HepG2 (cell line): ENCODE results near the gene EHD1. TPM values are rescaled to one million over a fixed set of nuclear protein-coding genes. Genes with fewer than 3 reads are reported as not detected.

Source experiments
- ATAC-seq: fragments of 200-7000 bp; cut with Tn5 transposase; 3 replicates; pipeline ENCODE4 v1.9.1; 2020; ENCODE audit warnings: mild to moderate bottlenecking, moderate library complexity
- BruUV-seq: library from RNA; stranded (reverse); fragments of 400-500 nt; replicated peaks from 2 replicates; lab custom pipeline; 2021; lab: Mats Ljungman, UMichigan
- CTCF ChIA-PET: fragments of 300-600 bp; formaldehyde crosslinking; extraction: SDS; loops from one replicate; lab custom pipeline; 2021; ENCODE audit warnings: low total read pairs, inconsistent platforms, low intra/inter-chr PET ratio; lab: Yijun Ruan, JAX
- POLR2A ChIA-PET: fragments of 350-600 bp; sonication (Branson Sonifier 250); formaldehyde crosslinking; loops from one replicate; lab custom pipeline; 2020; ENCODE audit warnings: antibody characterized with exemption, inconsistent platforms; lab: Yijun Ruan, JAX
- DNase-seq: peaks from one replicate; pipeline ENCODE4 v3.0.0-alpha.2; 2015; ENCODE audit warnings: low spot score
- FAIRE-seq: peaks from 3 replicates; lab custom pipeline; 2011; peaks lifted over from hg19 to GRCh38; lab: Jason Lieb, UNC
- H2AFZ ChIP-seq: one replicate; pipeline ENCODE4 v1.6.1; 2011; ENCODE audit warnings: low read length, inconsistent platforms
- H3K27ac ChIP-seq: fragments of 300-600 bp; 3 replicates; pipeline ENCODE4 v1.8.0; 2011; ENCODE audit warnings: mixed run types, mild to moderate bottlenecking, mixed read lengths, low read length, inconsistent platforms; ENCODE audit not compliant: insufficient read depth; ENCODE audit errors: extremely low read length
- H3K27me3 ChIP-seq, 2 experiments: fragments of 200-600 bp in 1 of 2; 2 replicates in 1 of 2; 3 replicates in 1 of 2; pipeline versions ENCODE4 v1.6.0 to v1.8.0; 2011; ENCODE audit warnings: low read length in 2 of 2, mild to moderate bottlenecking in 2 of 2, moderate library complexity in 2 of 2, inconsistent platforms in 1 of 2; ENCODE audit not compliant: insufficient read depth in 2 of 2, control insufficient read depth in 1 of 2
- H3K36me3 ChIP-seq, 2 experiments: fragments of 200-600 bp in 1 of 2; replicated peaks in 1 of 2; 2 replicates in 1 of 2; 3 replicates in 1 of 2; pipeline versions ENCODE4 v1.5.1 to v1.8.0; 2011; ENCODE audit warnings: low read length in 2 of 2, inconsistent platforms in 1 of 2; ENCODE audit not compliant: insufficient read depth in 2 of 2, control insufficient read depth in 1 of 2
- H3K4me1 ChIP-seq: 2 replicates; pipeline ENCODE4 v1.5.1; 2012; ENCODE audit warnings: low read length, inconsistent platforms; ENCODE audit not compliant: insufficient read depth
- H3K4me2 ChIP-seq: 2 replicates; pipeline ENCODE4 v1.6.0; 2011; ENCODE audit warnings: low read depth, low read length, inconsistent platforms
- H3K4me3 ChIP-seq, 3 experiments: fragments of 200-600 bp in 1 of 3; sonication (generic), shearing (Covaris generic) in 1 of 3; replicated peaks in 1 of 3; 2 replicates each; pipeline ENCODE4 v1.5.1; 2011 to 2016; ENCODE audit warnings: low read length in 3 of 3, inconsistent platforms in 2 of 3, low read depth in 2 of 3, mild to moderate bottlenecking in 2 of 3, control low read depth in 1 of 3, mixed read lengths in 1 of 3; ENCODE audit not compliant: insufficient read depth in 1 of 3
- H3K79me2 ChIP-seq: one replicate; pipeline ENCODE4 v1.6.1; 2011; ENCODE audit warnings: low read length, inconsistent platforms; ENCODE audit not compliant: insufficient read depth
- H3K9ac ChIP-seq: 2 replicates; pipeline ENCODE4 v1.6.0; 2011; ENCODE audit warnings: mild to moderate bottlenecking, low read depth, low read length, inconsistent platforms; ENCODE audit not compliant: insufficient read depth
- H3K9me3 ChIP-seq: 2 replicates; pipeline ENCODE4 v1.5.1; 2012; ENCODE audit warnings: mild to moderate bottlenecking, low read length
- H4K20me1 ChIP-seq: 2 replicates; pipeline ENCODE4 v1.6.0; 2011; ENCODE audit warnings: inconsistent platforms, mild to moderate bottlenecking, low read length, moderate library complexity; ENCODE audit not compliant: insufficient read depth
- CCDC6 ChIP-seq: sonication (generic); formaldehyde crosslinking; IDR thresholded peaks from 2 replicates; pipeline ENCODE4 v1.8.1; 2022; ENCODE audit warnings: mild to moderate bottlenecking, missing genetic modification reagents, moderate library complexity
- IRF2 ChIP-seq: IDR thresholded peaks from 2 replicates; pipeline ENCODE4 v1.6.1; 2018; ENCODE audit warnings: missing genetic modification reagents, missing compliant biosample characterization
- KMT2B ChIP-seq: IDR thresholded peaks from 2 replicates; pipeline ENCODE4 v1.6.1; 2016; ENCODE audit warnings: missing genetic modification reagents, missing compliant biosample characterization
- MBNL3 ChIP-seq: fragments of 250-450 bp; sonication (Bioruptor Pico); conservative IDR thresholded peaks from 2 replicates; pipeline ENCODE4 v1.8.0; 2022; ENCODE audit warnings: mild to moderate bottlenecking, inconsistent platforms
- MED8 ChIP-seq: sonication (generic); formaldehyde crosslinking; IDR thresholded peaks from 2 replicates; pipeline ENCODE4 v1.8.1; 2023; ENCODE audit warnings: mild to moderate bottlenecking, missing genetic modification reagents; ENCODE audit not compliant: insufficient replicate concordance
- NFE2 ChIP-seq: sonication (generic); formaldehyde crosslinking; IDR thresholded peaks from 2 replicates; pipeline ENCODE4 v1.4.0; 2020; ENCODE audit warnings: missing genetic modification reagents
- NPAS2 ChIP-seq: sonication (generic); formaldehyde crosslinking; IDR thresholded peaks from 2 replicates; pipeline ENCODE4 v1.8.0; 2022; ENCODE audit warnings: mild to moderate bottlenecking, missing genetic modification reagents, borderline replicate concordance
- RBFOX2 ChIP-seq: fragments of 200-400 bp; formaldehyde crosslinking; IDR thresholded peaks from 2 replicates; pipeline ENCODE4 v1.6.1; 2017; ENCODE audit warnings: low read depth, mild to moderate bottlenecking, low read length
- RNF2 ChIP-seq: fragments of 450-650 bp; conservative IDR thresholded peaks from 2 replicates; pipeline ENCODE4 v1.6.1; 2016; ENCODE audit warnings: low read depth
- SAFB2 ChIP-seq: sonication (generic); formaldehyde crosslinking; IDR thresholded peaks from 2 replicates; pipeline ENCODE4 v1.5.1; 2020; ENCODE audit warnings: missing genetic modification reagents, low read depth, mild to moderate bottlenecking, borderline replicate concordance
- ZNF337 ChIP-seq: sonication (generic); formaldehyde crosslinking; IDR thresholded peaks from 2 replicates; pipeline ENCODE4 v1.5.1; 2020; ENCODE audit warnings: missing genetic modification reagents, low read depth, mild to moderate bottlenecking, borderline replicate concordance
- ZNF569 ChIP-seq: sonication (generic); formaldehyde crosslinking; IDR thresholded peaks from 2 replicates; pipeline ENCODE4 v1.5.0; 2020; ENCODE audit warnings: mild to moderate bottlenecking, missing genetic modification reagents, moderate library complexity, borderline replicate concordance
- ZNF672 ChIP-seq: sonication (generic); formaldehyde crosslinking; IDR thresholded peaks from 2 replicates; pipeline ENCODE4 v1.8.1; 2022; ENCODE audit warnings: missing genetic modification reagents
- ZNF746 ChIP-seq: sonication (generic); formaldehyde crosslinking; IDR thresholded peaks from 2 replicates; pipeline ENCODE4 v1.8.0; 2022; ENCODE audit warnings: mild to moderate bottlenecking, missing genetic modification reagents
- ZNF777 ChIP-seq: sonication (generic); formaldehyde crosslinking; IDR thresholded peaks from 2 replicates; pipeline ENCODE4 v1.4.0; 2020; ENCODE audit warnings: missing genetic modification reagents
- WGBS: methylation state at CpG from one replicate; pipeline ENCODE4 v1.1.6; 2017; ENCODE audit warnings: low lambda C conversion rate; 5-methylcytosine and 5-hydroxymethylcytosine counted together
- in situ Hi-C: cut with HindIII; loops from 2 replicates; pipeline ENCODE4 v1.10.0; 2017; ENCODE audit warnings: low pct_unique_long_range_greater_than_20kb; ENCODE audit not compliant: extremely low pct_ligation_motif_present
- intact Hi-C: fragments of 100-400 bp; cut with micrococcal nuclease; formaldehyde crosslinking; loops from one replicate; pipeline ENCODE4 v1.10.0; 2022; ENCODE audit not compliant: unreplicated experiment
- polyA plus RNA-seq, 8 experiments: library from polyadenylated mRNA; depleted of rRNA in 3 of 8; stranded (reverse) in 7 of 8; unstranded in 1 of 8; fragments of >200 nt; fragmentation: Illumina TruSeq in 4 of 8; extraction: Trizol in 4 of 8; gene quantifications; 2 replicates each; pipeline versions ENCODE4 v1.2.1 to v1.2.3, GENCODE V29; 2011 to 2016; ENCODE audit warnings: low read depth in 4 of 8, missing spikeins in 1 of 8, mixed read lengths in 1 of 8; ENCODE audit not compliant: insufficient read depth in 1 of 8
- total RNA-seq, 5 experiments: library from RNA; depleted of rRNA; stranded (reverse); fragments of >200 nt; fragmentation: Illumina TruSeq; extraction: Trizol; gene quantifications; 2 replicates each; pipeline ENCODE4 v1.2.3, GENCODE V29; 2016; ENCODE audit warnings: low read depth in 1 of 5
- TF ChIP-seq, protein P1 (sequence below): sonication (generic); formaldehyde crosslinking; IDR thresholded peaks from 2 replicates; pipeline ENCODE4 v1.5.0; 2020; ENCODE audit warnings: mild to moderate bottlenecking, low read depth, missing genetic modification reagents, borderline replicate concordance

Gene EHD1
- total and polyA plus RNA-seq, 2 of the 13 experiments (the other 11 are each of a cell fraction or from before 2014, with no cell fraction given), result 23.6 to 26.6 TPM

DNA sequence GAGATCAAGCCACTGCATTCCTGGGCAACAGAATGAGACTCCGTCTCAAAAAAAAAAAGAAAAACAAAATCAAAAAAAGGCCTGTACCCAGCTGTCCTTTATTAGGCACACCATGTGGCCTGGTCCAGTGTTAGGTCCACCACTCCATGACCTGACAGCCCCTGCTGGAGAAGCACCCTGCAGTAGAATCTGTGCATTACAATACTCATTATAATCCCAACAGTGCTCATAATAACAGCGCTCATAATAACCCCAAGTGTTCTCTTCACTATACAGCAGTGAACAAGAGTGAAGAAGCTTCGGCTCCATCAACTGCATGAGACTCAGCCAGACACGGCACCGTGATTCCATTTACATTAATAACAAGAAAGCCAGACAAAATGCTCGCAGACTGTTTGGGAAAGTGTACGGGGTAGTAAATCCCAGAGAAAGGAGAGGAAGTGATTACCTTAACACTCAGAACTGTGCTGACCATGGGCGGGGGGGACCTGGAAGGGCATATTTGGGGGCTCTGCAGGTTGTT is 8.9 kb upstream of the EHD1 start:
- Histone ChIP-seq H3K36me3 (no peaks in the 10 kb centered on the region), H3K27ac (no peak overlapping the region), H3K9me3 (no peaks in the 10 kb centered on the region), H3K4me3 (peak overlapping the region; percentile 19 to 76 (median 42)), H3K9ac (no peak overlapping the region; the same call in 1 of the 2 replicates), H3K27me3 (no peaks in the 10 kb centered on the region), H3K4me1 (peaks cover 88% of the 10 kb centered on the region), H3K4me2 (peak overlapping the region; percentile 98), H3K79me2 (peaks cover 18% of the 10 kb centered on the region), H2AFZ (no peak overlapping the region), H4K20me1 (peaks cover 10% of the 10 kb centered on the region; the same call in 1 of the 2 replicates)
- ATAC-seq, result peak; percentile 21
- no peak for FAIRE-seq
- intact Hi-C loops, result no loop called here
- in situ Hi-C loops, result no loop called here
- WGBS, result 38% methylated on average over 8 of the region's 8 CpGs
- TF ChIP-seq, protein P1, sequence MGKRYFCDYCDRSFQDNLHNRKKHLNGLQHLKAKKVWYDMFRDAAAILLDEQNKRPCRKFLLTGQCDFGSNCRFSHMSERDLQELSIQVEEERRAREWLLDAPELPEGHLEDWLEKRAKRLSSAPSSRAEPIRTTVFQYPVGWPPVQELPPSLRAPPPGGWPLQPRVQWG (CRISPR knock-in tag), result no peak
- TF ChIP-seq ZNF777, result no peak
- TF ChIP-seq KMT2B (CRISPR knock-in tag), result 0 out of 2 replicates have a peak, but pooled peaks have one; percentile 8
- peak; percentile 35; the same call in 1 of the 2 replicates for TF ChIP-seq ZNF672 (CRISPR knock-in tag)
- BruUV-seq, result no TSS peak
- ChIA-PET POLR2A (interaction anchor here (0.9 to 11.5 kb wide), 8 partner anchors 11 to 109 kb away, joined by 3 to 132 read pairs (median 10); partner anchors contain the start of genes BATF2, EHD1, GPHA2 and SF1), CTCF (interaction anchor here (1.5 kb wide), 1 partner anchor 40 kb away, joined by 16 read pairs; no protein-coding TSS in a partner anchor)
- DNase-seq, result no peak

DNA sequence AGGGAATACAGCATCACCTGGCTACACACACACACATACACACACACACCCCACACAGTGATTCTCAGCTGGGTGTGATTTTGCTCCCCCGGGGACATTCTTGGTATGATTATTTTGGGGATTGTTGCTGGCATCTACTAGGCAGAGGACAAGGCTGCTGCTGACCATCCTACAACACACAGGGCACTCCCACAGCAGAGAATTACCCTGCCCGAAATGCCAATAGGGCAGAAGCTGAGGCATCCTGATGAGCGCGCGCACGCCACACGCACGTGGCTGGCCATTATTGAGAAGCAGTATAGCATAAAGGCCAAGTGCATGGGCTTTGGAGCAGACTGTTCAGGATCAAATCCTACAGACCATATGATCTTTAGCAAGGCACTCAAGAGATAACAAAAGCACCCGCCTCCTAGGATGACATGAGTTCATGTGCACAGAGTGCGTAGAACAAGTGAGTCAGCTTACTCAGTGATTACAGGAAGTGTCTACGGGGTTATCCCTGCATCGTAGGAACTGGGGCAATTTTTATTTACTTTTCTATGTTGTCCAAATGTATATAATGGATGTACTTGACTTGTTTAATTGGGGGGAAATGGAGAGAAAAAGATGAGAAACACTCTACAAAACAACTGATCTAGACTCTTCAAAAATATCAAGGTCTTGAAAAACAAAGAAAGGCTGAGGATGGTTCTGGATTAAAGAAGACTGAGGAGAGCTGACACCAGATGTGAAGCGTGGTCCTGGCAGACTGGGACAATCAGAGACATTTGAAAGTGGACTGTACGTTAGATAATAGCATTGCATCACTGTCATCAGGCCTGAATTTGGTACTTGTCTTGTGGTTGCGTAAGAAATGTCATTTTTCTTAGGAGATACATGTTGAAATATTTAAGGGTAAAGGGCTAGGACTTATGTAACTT is 7.2 kb upstream of the EHD1 start:
- peaks cover 1% of the 10 kb centered on the region for H3K79me2 ChIP-seq
- H3K4me3 ChIP-seq, result no peak overlapping the region; a peak in 2 of 6 replicates
- H3K9ac ChIP-seq, result no peak overlapping the region
- peak overlapping the region; percentile 50 for H3K4me2 ChIP-seq
- H3K4me1 ChIP-seq, result peaks cover 73% of the 10 kb centered on the region
- no peak overlapping the region for H2AFZ ChIP-seq
- no peaks in the 10 kb centered on the region for H3K27me3 ChIP-seq
- peak overlapping the region; percentile 33 for H3K27ac ChIP-seq
- intact Hi-C loops, result loop anchor here (1.0 kb wide), 1 partner anchor 38 kb away; no protein-coding TSS in a partner anchor
- no peaks in the 10 kb centered on the region for H3K36me3 ChIP-seq
- ChIA-PET POLR2A (interaction anchor here (1.1 to 11.5 kb wide), 5 partner anchors 9 to 107 kb away, joined by 3 to 132 read pairs (median 7); partner anchors contain the start of genes EHD1 and SF1), CTCF (no interaction called here)
- 9% methylated on average over 14 of the region's 15 CpGs for WGBS
- H3K9me3 ChIP-seq, result no peaks in the 10 kb centered on the region
- peak; percentile 82 for DNase-seq
- H4K20me1 ChIP-seq, result peaks cover 6% of the 10 kb centered on the region; the same call in 1 of the 2 replicates
- in situ Hi-C loops, result no loop called here
- ATAC-seq, result peak; percentile 14
- BruUV-seq, result no TSS peak
- FAIRE-seq, result peak; percentile 94
- TF ChIP-seq RNF2 (no peak), IRF2 (CRISPR knock-in tag) (no peak), NFE2 (no peak), ZNF569 (no peak), NPAS2 (CRISPR knock-in tag) (no peak), RBFOX2 (no peak), SAFB2 (CRISPR knock-in tag) (no peak), ZNF337 (no peak), MBNL3 (CRISPR knock-in tag) (no peak), ZNF746 (CRISPR knock-in tag) (no peak), CCDC6 (CRISPR knock-in tag) (no peak), MED8 (CRISPR knock-in tag) (no peak)
